HEK293 (cell line): ENCODE data around the gene RASA3.

ENCODE experiments used
- GLI4 ChIP-seq: fragments of 450-650 bp; formaldehyde crosslinking; IDR thresholded peaks from 2 replicates; pipeline ENCODE4 v1.5.1; 2016; ENCODE audit warnings: missing biosample characterization, missing genetic modification characterization
- KLF10 ChIP-seq: fragments of 450-650 bp; IDR thresholded peaks from 2 replicates; pipeline ENCODE4 v1.5.1; 2018; ENCODE audit warnings: missing biosample characterization, mild to moderate bottlenecking, missing genetic modification characterization
- SCRT2 ChIP-seq: fragments of 450-650 bp; formaldehyde crosslinking; IDR thresholded peaks from 2 replicates; pipeline ENCODE4 v1.5.1; 2016; ENCODE audit warnings: missing biosample characterization, missing genetic modification characterization
- ZNF350 ChIP-seq: fragments of 450-650 bp; formaldehyde crosslinking; IDR thresholded peaks from 2 replicates; pipeline ENCODE4 v1.5.0; 2017; ENCODE audit warnings: missing biosample characterization, mild to moderate bottlenecking, missing genetic modification characterization
- TF ChIP-seq, protein P1 (sequence below): fragments of 450-650 bp; formaldehyde crosslinking; IDR thresholded peaks from 2 replicates; pipeline ENCODE4 v1.5.1; 2016; ENCODE audit warnings: missing biosample characterization, missing genetic modification characterization
- TF ChIP-seq, protein P2 (sequence below): fragments of 450-650 bp; formaldehyde crosslinking; IDR thresholded peaks from 2 replicates; pipeline ENCODE4 v1.5.1; 2016; ENCODE audit warnings: missing biosample characterization, missing genetic modification characterization

DNA sequence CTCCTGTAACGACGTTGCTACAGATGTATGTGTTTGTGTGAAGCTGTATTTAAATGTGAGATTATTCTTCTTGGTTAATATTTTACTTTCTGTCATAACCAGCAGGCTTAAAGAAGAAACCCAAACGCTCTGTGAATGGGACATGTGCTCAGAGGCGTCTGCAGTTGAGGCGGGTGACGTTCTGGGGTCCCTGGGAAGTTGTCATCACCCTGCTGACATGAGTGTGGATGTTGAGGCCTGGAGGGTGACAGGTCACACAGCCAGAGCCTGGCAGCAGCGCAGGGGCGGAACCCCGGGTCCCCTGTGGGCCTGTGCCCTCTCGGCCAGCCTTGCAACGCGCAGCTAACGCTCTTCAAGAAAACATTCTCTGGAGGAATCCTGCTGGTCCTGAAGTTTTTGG lies 16.6 kb downstream of the RASA3 start:
- TF ChIP-seq KLF10 (tag by site-specific recombination) (no peak), ZNF350 (tag by site-specific recombination) (no peak), GLI4 (no peak), SCRT2 (no peak)
- TF ChIP-seq, protein P1, sequence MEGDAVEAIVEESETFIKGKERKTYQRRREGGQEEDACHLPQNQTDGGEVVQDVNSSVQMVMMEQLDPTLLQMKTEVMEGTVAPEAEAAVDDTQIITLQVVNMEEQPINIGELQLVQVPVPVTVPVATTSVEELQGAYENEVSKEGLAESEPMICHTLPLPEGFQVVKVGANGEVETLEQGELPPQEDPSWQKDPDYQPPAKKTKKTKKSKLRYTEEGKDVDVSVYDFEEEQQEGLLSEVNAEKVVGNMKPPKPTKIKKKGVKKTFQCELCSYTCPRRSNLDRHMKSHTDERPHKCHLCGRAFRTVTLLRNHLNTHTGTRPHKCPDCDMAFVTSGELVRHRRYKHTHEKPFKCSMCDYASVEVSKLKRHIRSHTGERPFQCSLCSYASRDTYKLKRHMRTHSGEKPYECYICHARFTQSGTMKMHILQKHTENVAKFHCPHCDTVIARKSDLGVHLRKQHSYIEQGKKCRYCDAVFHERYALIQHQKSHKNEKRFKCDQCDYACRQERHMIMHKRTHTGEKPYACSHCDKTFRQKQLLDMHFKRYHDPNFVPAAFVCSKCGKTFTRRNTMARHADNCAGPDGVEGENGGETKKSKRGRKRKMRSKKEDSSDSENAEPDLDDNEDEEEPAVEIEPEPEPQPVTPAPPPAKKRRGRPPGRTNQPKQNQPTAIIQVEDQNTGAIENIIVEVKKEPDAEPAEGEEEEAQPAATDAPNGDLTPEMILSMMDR, result no peak
- TF ChIP-seq, protein P2, sequence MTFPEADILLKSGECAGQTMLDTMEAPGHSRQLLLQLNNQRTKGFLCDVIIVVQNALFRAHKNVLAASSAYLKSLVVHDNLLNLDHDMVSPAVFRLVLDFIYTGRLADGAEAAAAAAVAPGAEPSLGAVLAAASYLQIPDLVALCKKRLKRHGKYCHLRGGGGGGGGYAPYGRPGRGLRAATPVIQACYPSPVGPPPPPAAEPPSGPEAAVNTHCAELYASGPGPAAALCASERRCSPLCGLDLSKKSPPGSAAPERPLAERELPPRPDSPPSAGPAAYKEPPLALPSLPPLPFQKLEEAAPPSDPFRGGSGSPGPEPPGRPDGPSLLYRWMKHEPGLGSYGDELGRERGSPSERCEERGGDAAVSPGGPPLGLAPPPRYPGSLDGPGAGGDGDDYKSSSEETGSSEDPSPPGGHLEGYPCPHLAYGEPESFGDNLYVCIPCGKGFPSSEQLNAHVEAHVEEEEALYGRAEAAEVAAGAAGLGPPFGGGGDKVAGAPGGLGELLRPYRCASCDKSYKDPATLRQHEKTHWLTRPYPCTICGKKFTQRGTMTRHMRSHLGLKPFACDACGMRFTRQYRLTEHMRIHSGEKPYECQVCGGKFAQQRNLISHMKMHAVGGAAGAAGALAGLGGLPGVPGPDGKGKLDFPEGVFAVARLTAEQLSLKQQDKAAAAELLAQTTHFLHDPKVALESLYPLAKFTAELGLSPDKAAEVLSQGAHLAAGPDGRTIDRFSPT (tag by site-specific recombination), result no peak
